ENCODE results near the gene GPRC5D.

DNA sequence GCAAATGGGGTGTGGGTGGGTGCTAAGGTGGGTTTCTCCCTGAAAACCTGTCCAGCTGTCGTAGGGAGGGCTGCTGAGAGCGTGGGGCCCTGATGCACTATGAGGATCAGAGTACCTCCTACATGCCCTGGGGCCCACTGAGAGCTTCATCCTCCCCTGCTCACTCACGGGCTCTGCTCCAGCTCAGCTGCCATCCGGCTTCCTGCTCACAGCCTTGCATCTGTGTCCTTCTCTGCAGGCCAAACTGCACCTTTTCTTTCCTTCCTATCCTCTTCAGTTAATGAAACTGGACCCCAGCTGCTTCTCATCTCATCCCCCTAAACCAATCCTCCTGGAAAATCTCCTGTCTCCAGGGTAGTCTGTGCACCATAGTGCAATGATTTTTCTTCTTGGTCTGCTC is 22.2 kb upstream of the GPRC5D start:
- TF ChIP-seq MTF1 (CRISPR knock-in tag; IDR thresholded peaks at IDR 0.05; ENCODE audit: borderline replicate concordance) (no peak), FOXP1 (CRISPR knock-in tag; IDR thresholded peaks at IDR 0.05) (no peak), SRSF3 (IDR thresholded peaks at IDR 0.05; ENCODE audit: insufficient read depth, low read length) (no peak)
- TF ChIP-seq, protein P1, sequence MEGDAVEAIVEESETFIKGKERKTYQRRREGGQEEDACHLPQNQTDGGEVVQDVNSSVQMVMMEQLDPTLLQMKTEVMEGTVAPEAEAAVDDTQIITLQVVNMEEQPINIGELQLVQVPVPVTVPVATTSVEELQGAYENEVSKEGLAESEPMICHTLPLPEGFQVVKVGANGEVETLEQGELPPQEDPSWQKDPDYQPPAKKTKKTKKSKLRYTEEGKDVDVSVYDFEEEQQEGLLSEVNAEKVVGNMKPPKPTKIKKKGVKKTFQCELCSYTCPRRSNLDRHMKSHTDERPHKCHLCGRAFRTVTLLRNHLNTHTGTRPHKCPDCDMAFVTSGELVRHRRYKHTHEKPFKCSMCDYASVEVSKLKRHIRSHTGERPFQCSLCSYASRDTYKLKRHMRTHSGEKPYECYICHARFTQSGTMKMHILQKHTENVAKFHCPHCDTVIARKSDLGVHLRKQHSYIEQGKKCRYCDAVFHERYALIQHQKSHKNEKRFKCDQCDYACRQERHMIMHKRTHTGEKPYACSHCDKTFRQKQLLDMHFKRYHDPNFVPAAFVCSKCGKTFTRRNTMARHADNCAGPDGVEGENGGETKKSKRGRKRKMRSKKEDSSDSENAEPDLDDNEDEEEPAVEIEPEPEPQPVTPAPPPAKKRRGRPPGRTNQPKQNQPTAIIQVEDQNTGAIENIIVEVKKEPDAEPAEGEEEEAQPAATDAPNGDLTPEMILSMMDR (IDR thresholded peaks at IDR 0.05 in 2 of 3, conservative IDR thresholded peaks at IDR 0.05 in 1 of 3; ENCODE audit: insufficient read depth in 2 of 3, low read depth in 1 of 3, low read length in 3 of 3) = no peak
- TF ChIP-seq, protein P2, sequence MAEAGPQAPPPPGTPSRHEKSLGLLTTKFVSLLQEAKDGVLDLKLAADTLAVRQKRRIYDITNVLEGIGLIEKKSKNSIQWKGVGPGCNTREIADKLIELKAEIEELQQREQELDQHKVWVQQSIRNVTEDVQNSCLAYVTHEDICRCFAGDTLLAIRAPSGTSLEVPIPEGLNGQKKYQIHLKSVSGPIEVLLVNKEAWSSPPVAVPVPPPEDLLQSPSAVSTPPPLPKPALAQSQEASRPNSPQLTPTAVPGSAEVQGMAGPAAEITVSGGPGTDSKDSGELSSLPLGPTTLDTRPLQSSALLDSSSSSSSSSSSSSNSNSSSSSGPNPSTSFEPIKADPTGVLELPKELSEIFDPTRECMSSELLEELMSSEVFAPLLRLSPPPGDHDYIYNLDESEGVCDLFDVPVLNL (CRISPR knock-in tag; IDR thresholded peaks at IDR 0.05; ENCODE audit: low read depth) = no peak
- TF ChIP-seq, protein P3, sequence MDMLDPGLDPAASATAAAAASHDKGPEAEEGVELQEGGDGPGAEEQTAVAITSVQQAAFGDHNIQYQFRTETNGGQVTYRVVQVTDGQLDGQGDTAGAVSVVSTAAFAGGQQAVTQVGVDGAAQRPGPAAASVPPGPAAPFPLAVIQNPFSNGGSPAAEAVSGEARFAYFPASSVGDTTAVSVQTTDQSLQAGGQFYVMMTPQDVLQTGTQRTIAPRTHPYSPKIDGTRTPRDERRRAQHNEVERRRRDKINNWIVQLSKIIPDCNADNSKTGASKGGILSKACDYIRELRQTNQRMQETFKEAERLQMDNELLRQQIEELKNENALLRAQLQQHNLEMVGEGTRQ (CRISPR knock-in tag; IDR thresholded peaks at IDR 0.05) = no peak
- TF ChIP-seq, protein P4, sequence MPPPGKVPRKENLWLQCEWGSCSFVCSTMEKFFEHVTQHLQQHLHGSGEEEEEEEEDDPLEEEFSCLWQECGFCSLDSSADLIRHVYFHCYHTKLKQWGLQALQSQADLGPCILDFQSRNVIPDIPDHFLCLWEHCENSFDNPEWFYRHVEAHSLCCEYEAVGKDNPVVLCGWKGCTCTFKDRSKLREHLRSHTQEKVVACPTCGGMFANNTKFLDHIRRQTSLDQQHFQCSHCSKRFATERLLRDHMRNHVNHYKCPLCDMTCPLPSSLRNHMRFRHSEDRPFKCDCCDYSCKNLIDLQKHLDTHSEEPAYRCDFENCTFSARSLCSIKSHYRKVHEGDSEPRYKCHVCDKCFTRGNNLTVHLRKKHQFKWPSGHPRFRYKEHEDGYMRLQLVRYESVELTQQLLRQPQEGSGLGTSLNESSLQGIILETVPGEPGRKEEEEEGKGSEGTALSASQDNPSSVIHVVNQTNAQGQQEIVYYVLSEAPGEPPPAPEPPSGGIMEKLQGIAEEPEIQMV (tag; conservative IDR thresholded peaks at IDR 0.05; ENCODE audit: low read depth) = no peak
- TF ChIP-seq, protein P5, sequence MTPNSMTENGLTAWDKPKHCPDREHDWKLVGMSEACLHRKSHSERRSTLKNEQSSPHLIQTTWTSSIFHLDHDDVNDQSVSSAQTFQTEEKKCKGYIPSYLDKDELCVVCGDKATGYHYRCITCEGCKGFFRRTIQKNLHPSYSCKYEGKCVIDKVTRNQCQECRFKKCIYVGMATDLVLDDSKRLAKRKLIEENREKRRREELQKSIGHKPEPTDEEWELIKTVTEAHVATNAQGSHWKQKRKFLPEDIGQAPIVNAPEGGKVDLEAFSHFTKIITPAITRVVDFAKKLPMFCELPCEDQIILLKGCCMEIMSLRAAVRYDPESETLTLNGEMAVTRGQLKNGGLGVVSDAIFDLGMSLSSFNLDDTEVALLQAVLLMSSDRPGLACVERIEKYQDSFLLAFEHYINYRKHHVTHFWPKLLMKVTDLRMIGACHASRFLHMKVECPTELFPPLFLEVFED (CRISPR knock-in tag; conservative IDR thresholded peaks at IDR 0.05) = no peak
- TF ChIP-seq, protein P6, sequence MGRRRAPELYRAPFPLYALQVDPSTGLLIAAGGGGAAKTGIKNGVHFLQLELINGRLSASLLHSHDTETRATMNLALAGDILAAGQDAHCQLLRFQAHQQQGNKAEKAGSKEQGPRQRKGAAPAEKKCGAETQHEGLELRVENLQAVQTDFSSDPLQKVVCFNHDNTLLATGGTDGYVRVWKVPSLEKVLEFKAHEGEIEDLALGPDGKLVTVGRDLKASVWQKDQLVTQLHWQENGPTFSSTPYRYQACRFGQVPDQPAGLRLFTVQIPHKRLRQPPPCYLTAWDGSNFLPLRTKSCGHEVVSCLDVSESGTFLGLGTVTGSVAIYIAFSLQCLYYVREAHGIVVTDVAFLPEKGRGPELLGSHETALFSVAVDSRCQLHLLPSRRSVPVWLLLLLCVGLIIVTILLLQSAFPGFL (CRISPR knock-in tag; IDR thresholded peaks at IDR 0.05) = no peak
